Type B pancreatic cell (in vitro differentiated cells): Measurements from ENCODE around the gene FBXO7. TPM values are rescaled to one million over a fixed set of nuclear protein-coding genes. Genes with fewer than 3 reads are reported as not detected.

Experiments
- DNase-seq: peaks from one replicate; pipeline ENCODE4 v3.0.0; 2021; ENCODE audit warnings: mixed read lengths; ENCODE audit not compliant: unreplicated experiment; ENCODE audit errors: extremely low spot score
- H3K27ac Mint-ChIP-seq: 2 replicates; pipeline ENCODE4 v1.8.0; 2021; ENCODE audit warnings: mild to moderate bottlenecking, mixed read lengths
- H3K27me3 Mint-ChIP-seq: 2 replicates; pipeline ENCODE4 v1.8.0; 2021; ENCODE audit warnings: mixed read lengths
- H3K36me3 Mint-ChIP-seq: 2 replicates; pipeline ENCODE4 v1.8.0; 2021; ENCODE audit warnings: mixed read lengths
- H3K4me1 Mint-ChIP-seq: one replicate; pipeline ENCODE4 v1.8.0; 2021; ENCODE audit warnings: mixed read lengths; ENCODE audit not compliant: unreplicated experiment
- H3K4me3 Mint-ChIP-seq: 2 replicates; pipeline ENCODE4 v1.8.0; 2021; ENCODE audit warnings: mild to moderate bottlenecking, mixed read lengths
- H3K9me3 Mint-ChIP-seq: 2 replicates; pipeline ENCODE4 v1.8.0; 2021; ENCODE audit warnings: mixed read lengths
- CTCF ChIP-seq: fragments of 200-600 bp; sonication (generic); conservative IDR thresholded peaks from 2 replicates; pipeline ENCODE4 v1.5.0; 2021; ENCODE audit warnings: antibody characterized with exemption, mild to moderate bottlenecking
- total RNA-seq: library from RNA; stranded (reverse); gene quantifications from 2 replicates; pipeline ENCODE4 v1.2.1, GENCODE V29; 2021; ENCODE audit warnings: low replicate concordance

FBXO7 gene
- total RNA-seq, 1 donor from 2014 or later: 96.4 TPM

- Mint-ChIP-seq H3K27me3 (no peaks in the 10 kb centered on the region), H3K4me3 (no peak overlapping the region), H3K4me1 (peaks cover 28% of the 10 kb centered on the region), H3K9me3 (no peaks in the 10 kb centered on the region), H3K36me3 (peaks cover 9% of the 10 kb centered on the region), H3K27ac (peak overlapping the region; percentile 98)
- no peak for TF ChIP-seq CTCF
- DNase-seq: no peak
Measured at GRCh38 chr22:32509045-32509444, 34.4 kb downstream of the FBXO7 start.

- Mint-ChIP-seq H3K27ac (peak overlapping the region; percentile 94), H3K36me3 (peaks cover 9% of the 10 kb centered on the region), H3K9me3 (no peaks in the 10 kb centered on the region), H3K4me1 (peaks cover 28% of the 10 kb centered on the region), H3K4me3 (peak overlapping the region; percentile 66), H3K27me3 (no peaks in the 10 kb centered on the region)
- no peak for DNase-seq
- no peak for TF ChIP-seq CTCF
Measured at GRCh38 chr22:32511274-32511673, 36.7 kb downstream of the FBXO7 start.

GRCh38 chr22:32511776-32512175 is 37.2 kb downstream of the FBXO7 start:
- TF ChIP-seq CTCF: no peak
- no peaks in the 10 kb centered on the region for H3K9me3 Mint-ChIP-seq
- H3K4me3 Mint-ChIP-seq: no peak overlapping the region

GRCh38 chr22:32512267-32512982 is 37.8 kb downstream of the FBXO7 start:
- H3K27me3 Mint-ChIP-seq: no peaks in the 10 kb centered on the region

More at GRCh38 chr22:32511776-32512175, 37.2 kb downstream of the FBXO7 start:
- DNase-seq: no peak
- Mint-ChIP-seq H3K36me3 (peaks cover 9% of the 10 kb centered on the region), H3K27ac (peak overlapping the region; percentile 94), H3K4me1 (peaks cover 28% of the 10 kb centered on the region), H3K27me3 (no peaks in the 10 kb centered on the region)

GRCh38 chr22:32515084-32515483 is 40.5 kb downstream of the FBXO7 start:
- Mint-ChIP-seq H3K4me1 (peaks cover 11% of the 10 kb centered on the region), H3K36me3 (peaks cover 3% of the 10 kb centered on the region), H3K9me3 (no peaks in the 10 kb centered on the region), H3K27me3 (no peaks in the 10 kb centered on the region), H3K27ac (no peak overlapping the region), H3K4me3 (no peak overlapping the region)
- no peak for TF ChIP-seq CTCF
- DNase-seq: no peak

More at GRCh38 chr22:32512267-32512982, 37.8 kb downstream of the FBXO7 start:
- Mint-ChIP-seq H3K27ac (no peak overlapping the region), H3K4me3 (no peak overlapping the region), H3K36me3 (peaks cover 9% of the 10 kb centered on the region), H3K4me1 (peaks cover 28% of the 10 kb centered on the region), H3K9me3 (no peaks in the 10 kb centered on the region)
- TF ChIP-seq CTCF: no peak
- no peak for DNase-seq
